Vagina (tissue), 2 donors: ENCODE results near the gene FRY.

Experiments used
- POLR2A ChIP-seq, 2 donors: fragments of 450-650 bp; IDR thresholded peaks; one replicate each; pipeline ENCODE4 v1.6.1; 2017; ENCODE audit warnings: antibody characterized with exemption in 2 of 2, mild to moderate bottlenecking in 2 of 2, moderate library complexity in 2 of 2
- TF ChIP-seq, protein P1 (sequence below), 3 experiments: fragments of 450-650 bp in 2 of 3; fragments of 200-600 bp in 1 of 3; sonication (generic) in 1 of 3; IDR thresholded peaks; one replicate each; pipeline ENCODE4 v1.5.1; 2017 to 2019; ENCODE audit warnings: antibody characterized with exemption in 3 of 3, mild to moderate bottlenecking in 2 of 3, moderate library complexity in 2 of 3

DNA sequence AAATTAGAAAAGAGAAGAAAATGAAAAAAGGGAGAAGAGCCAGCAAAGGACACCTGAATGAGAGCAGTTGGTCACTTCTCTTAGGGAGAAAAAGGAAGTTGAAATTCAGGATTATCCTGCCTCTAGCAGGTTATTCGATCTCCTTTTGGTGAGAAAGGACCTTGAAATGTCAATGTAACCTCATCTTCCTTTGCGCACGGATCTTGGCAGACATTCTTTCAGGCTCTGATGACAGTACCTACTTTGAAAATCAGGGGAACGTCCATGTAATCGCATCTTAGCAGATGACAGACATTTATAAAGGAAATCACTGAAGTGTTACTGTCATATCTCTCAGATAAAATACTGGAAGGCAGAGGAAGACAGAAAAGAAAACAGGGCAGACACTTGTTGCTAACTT is 36.7 kb downstream of the FRY start:
- TF ChIP-seq POLR2A (IDR thresholded peaks at IDR 0.05), result no peak
- TF ChIP-seq, protein P1, sequence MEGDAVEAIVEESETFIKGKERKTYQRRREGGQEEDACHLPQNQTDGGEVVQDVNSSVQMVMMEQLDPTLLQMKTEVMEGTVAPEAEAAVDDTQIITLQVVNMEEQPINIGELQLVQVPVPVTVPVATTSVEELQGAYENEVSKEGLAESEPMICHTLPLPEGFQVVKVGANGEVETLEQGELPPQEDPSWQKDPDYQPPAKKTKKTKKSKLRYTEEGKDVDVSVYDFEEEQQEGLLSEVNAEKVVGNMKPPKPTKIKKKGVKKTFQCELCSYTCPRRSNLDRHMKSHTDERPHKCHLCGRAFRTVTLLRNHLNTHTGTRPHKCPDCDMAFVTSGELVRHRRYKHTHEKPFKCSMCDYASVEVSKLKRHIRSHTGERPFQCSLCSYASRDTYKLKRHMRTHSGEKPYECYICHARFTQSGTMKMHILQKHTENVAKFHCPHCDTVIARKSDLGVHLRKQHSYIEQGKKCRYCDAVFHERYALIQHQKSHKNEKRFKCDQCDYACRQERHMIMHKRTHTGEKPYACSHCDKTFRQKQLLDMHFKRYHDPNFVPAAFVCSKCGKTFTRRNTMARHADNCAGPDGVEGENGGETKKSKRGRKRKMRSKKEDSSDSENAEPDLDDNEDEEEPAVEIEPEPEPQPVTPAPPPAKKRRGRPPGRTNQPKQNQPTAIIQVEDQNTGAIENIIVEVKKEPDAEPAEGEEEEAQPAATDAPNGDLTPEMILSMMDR (IDR thresholded peaks at IDR 0.05), result no peak
